HG03139 (cell line): ENCODE data around the gene CSNK1A1.

Experiments
- ATAC-seq: cut with Tn5 transposase; IDR thresholded peaks from one replicate; pipeline ENCODE4 v1.9.1; 2021; ENCODE audit not compliant: unreplicated experiment

CSNK1A1 gene

GRCh38 chr5:149443210-149443609, 108.0 kb downstream of the CSNK1A1 start:
- ATAC-seq: no peak

- peak; percentile 65 for ATAC-seq
Measured at GRCh38 chr5:149442563-149443182, 108.6 kb downstream of the CSNK1A1 start.
